ENCODE measurements around the gene FARP1.

GRCh38 chr13:98398581-98398980, 255.7 kb downstream of the FARP1 start:
- no peak for TF ChIP-seq CTCF (IDR thresholded peaks at IDR 0.05)
- TF ChIP-seq POLR2AphosphoS5 (IDR thresholded peaks at IDR 0.05) = no peak
- no peak for TF ChIP-seq POLR2A (IDR thresholded peaks at IDR 0.05)
- no peak for TF ChIP-seq EP300 (IDR thresholded peaks at IDR 0.05)

Data from gastroesophageal sphincter (tissue), 3 donors.